DOHH2 (cell line): ENCODE measurements around the gene GADD45G.

ENCODE experiments used
- EZH2phosphoT487 ChIP-seq: fragments of 200-600 bp; sonication (generic); IDR thresholded peaks from 2 replicates; pipeline ENCODE4 v1.6.1; 2017; ENCODE audit warnings: borderline replicate concordance, mild to moderate bottlenecking, antibody characterized with exemption, low read length, moderate library complexity, mixed read lengths
- TF ChIP-seq, protein P1 (sequence below): fragments of 200-600 bp; sonication (generic); IDR thresholded peaks from one replicate; pipeline ENCODE4 v1.5.1; 2014; ENCODE audit warnings: antibody characterized with exemption, mild to moderate bottlenecking, low read depth, low read length; ENCODE audit not compliant: poor library complexity, severe bottlenecking

DNA sequence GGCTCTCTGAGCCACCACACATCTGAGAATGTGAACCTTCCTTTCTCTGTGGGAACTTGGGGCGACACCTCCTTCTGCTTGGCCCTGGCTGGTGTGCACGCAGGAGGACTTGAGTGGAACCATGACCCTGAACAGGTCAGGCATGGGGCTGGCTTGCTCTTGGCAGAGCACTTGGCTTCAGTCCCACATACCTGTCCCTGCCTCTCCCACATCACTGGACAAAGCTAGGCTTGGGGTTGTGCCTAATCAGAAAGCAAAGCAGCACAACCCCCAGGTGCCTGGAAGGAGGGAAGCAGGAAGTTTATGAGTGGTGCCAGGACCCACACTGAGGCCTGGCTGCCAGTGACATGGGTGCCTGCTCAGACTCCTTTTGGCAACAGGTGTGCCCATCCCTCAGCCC, 13.2 kb downstream of the GADD45G start:
- TF ChIP-seq, protein P1, sequence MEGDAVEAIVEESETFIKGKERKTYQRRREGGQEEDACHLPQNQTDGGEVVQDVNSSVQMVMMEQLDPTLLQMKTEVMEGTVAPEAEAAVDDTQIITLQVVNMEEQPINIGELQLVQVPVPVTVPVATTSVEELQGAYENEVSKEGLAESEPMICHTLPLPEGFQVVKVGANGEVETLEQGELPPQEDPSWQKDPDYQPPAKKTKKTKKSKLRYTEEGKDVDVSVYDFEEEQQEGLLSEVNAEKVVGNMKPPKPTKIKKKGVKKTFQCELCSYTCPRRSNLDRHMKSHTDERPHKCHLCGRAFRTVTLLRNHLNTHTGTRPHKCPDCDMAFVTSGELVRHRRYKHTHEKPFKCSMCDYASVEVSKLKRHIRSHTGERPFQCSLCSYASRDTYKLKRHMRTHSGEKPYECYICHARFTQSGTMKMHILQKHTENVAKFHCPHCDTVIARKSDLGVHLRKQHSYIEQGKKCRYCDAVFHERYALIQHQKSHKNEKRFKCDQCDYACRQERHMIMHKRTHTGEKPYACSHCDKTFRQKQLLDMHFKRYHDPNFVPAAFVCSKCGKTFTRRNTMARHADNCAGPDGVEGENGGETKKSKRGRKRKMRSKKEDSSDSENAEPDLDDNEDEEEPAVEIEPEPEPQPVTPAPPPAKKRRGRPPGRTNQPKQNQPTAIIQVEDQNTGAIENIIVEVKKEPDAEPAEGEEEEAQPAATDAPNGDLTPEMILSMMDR = no peak
- no peak for TF ChIP-seq EZH2phosphoT487
